WTC11 (cell line): ENCODE measurements around the gene LRIG1.

ENCODE experiments used
- CREB1 ChIP-seq: sonication (generic); formaldehyde crosslinking; IDR thresholded peaks from 2 replicates; pipeline ENCODE4 v1.8.0; 2023; ENCODE audit warnings: mild to moderate bottlenecking, missing genetic modification reagents
- CREM ChIP-seq: sonication (generic); formaldehyde crosslinking; IDR thresholded peaks from 2 replicates; pipeline ENCODE4 v1.8.1; 2022; ENCODE audit warnings: mild to moderate bottlenecking, missing genetic modification reagents, moderate library complexity
- JUN ChIP-seq: sonication (generic); formaldehyde crosslinking; IDR thresholded peaks from 2 replicates; pipeline ENCODE4 v1.8.0; 2023; ENCODE audit warnings: mild to moderate bottlenecking, missing genetic modification reagents
- KAT7 ChIP-seq: sonication (generic); formaldehyde crosslinking; IDR thresholded peaks from 2 replicates; pipeline ENCODE4 v1.8.1; 2023; ENCODE audit warnings: missing genetic modification reagents, mild to moderate bottlenecking, borderline replicate concordance
- RELA ChIP-seq: sonication (generic); formaldehyde crosslinking; IDR thresholded peaks from 2 replicates; pipeline ENCODE4 v1.8.1; 2022; ENCODE audit warnings: missing genetic modification reagents, mild to moderate bottlenecking, borderline replicate concordance
- SP1 ChIP-seq: sonication (generic); formaldehyde crosslinking; conservative IDR thresholded peaks from 2 replicates; pipeline ENCODE4 v1.8.1; 2022; ENCODE audit warnings: missing genetic modification reagents
- ZNF416 ChIP-seq: fragments of 250-450 bp; sonication (Bioruptor Pico); IDR thresholded peaks from 2 replicates; pipeline ENCODE4 v1.9.0; 2021; ENCODE audit warnings: mild to moderate bottlenecking, inconsistent platforms
- TF ChIP-seq, protein P1 (sequence below): fragments of 200-600 bp; IDR thresholded peaks from 2 replicates; pipeline ENCODE4 v1.8.0; 2022; ENCODE audit warnings: antibody characterized with exemption
- TF ChIP-seq, protein P2 (sequence below): sonication (generic); formaldehyde crosslinking; IDR thresholded peaks from 2 replicates; pipeline ENCODE4 v1.8.1; 2022; ENCODE audit warnings: low read depth, mild to moderate bottlenecking, moderate library complexity, missing genetic modification reagents, borderline replicate concordance

DNA sequence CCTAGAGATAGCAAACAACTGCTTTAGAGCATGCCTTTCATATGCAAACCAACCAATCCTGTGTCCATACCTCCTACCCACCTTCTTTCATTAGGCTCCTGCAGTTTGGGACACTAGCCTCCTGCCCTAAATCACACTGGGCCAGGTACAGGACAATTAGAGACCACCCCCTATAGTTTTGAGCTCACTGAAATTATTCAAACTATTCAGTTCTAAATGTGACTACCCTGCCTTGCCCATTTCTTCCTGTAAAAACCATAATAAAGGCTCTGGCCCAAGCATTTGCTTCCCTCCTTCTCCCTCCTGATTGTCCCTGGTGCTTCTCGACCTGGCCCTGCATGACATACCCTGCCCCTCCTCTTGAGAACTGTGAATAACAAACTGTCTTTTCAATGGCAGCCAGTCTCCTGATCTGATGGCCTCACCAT lies 31.4 kb upstream of the LRIG1 start:
- no peak for TF ChIP-seq ZNF416
- TF ChIP-seq SP1 (CRISPR knock-in tag): 0 out of 2 replicates have a peak, but pooled peaks have one; percentile 20
- TF ChIP-seq, protein P1, sequence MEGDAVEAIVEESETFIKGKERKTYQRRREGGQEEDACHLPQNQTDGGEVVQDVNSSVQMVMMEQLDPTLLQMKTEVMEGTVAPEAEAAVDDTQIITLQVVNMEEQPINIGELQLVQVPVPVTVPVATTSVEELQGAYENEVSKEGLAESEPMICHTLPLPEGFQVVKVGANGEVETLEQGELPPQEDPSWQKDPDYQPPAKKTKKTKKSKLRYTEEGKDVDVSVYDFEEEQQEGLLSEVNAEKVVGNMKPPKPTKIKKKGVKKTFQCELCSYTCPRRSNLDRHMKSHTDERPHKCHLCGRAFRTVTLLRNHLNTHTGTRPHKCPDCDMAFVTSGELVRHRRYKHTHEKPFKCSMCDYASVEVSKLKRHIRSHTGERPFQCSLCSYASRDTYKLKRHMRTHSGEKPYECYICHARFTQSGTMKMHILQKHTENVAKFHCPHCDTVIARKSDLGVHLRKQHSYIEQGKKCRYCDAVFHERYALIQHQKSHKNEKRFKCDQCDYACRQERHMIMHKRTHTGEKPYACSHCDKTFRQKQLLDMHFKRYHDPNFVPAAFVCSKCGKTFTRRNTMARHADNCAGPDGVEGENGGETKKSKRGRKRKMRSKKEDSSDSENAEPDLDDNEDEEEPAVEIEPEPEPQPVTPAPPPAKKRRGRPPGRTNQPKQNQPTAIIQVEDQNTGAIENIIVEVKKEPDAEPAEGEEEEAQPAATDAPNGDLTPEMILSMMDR: no peak
- TF ChIP-seq RELA (CRISPR knock-in tag): no peak
- TF ChIP-seq, protein P2, sequence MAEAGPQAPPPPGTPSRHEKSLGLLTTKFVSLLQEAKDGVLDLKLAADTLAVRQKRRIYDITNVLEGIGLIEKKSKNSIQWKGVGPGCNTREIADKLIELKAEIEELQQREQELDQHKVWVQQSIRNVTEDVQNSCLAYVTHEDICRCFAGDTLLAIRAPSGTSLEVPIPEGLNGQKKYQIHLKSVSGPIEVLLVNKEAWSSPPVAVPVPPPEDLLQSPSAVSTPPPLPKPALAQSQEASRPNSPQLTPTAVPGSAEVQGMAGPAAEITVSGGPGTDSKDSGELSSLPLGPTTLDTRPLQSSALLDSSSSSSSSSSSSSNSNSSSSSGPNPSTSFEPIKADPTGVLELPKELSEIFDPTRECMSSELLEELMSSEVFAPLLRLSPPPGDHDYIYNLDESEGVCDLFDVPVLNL (CRISPR knock-in tag): no peak
- TF ChIP-seq KAT7: no peak
- TF ChIP-seq CREB1: peak; percentile 28; the same call in 1 of the 2 replicates
- TF ChIP-seq JUN (CRISPR knock-in tag): no peak
- no peak for TF ChIP-seq CREM
